IPS-18a (cell line): ENCODE results near the gene MBD3L1.

Experiments used
- H3K27ac ChIP-seq: one replicate; pipeline ENCODE4 v1.5.1; 2013; ENCODE audit warnings: low read length
- H3K27me3 ChIP-seq: one replicate; pipeline ENCODE4 v1.6.1; 2013; ENCODE audit warnings: mild to moderate bottlenecking, low read length; ENCODE audit not compliant: control insufficient read depth, insufficient read depth
- H3K36me3 ChIP-seq: one replicate; pipeline ENCODE4 v1.6.1; 2013; ENCODE audit warnings: low read depth, low read length; ENCODE audit not compliant: control insufficient read depth
- H3K4me1 ChIP-seq: one replicate; pipeline ENCODE4 v1.6.1; 2013; ENCODE audit warnings: low read depth, low read length; ENCODE audit not compliant: control insufficient read depth
- H3K4me3 ChIP-seq: one replicate; pipeline ENCODE4 v1.5.1; 2013; ENCODE audit warnings: low read length
- H3K9ac ChIP-seq: one replicate; pipeline ENCODE4 v1.6.1; 2013; ENCODE audit warnings: mild to moderate bottlenecking, low read length, moderate library complexity
- H3K9me3 ChIP-seq: one replicate; pipeline ENCODE4 v1.6.1; 2013; ENCODE audit warnings: low read depth, low read length; ENCODE audit not compliant: control insufficient read depth

MBD3L1 gene

GRCh38 chr19:8884416-8884815, 52.2 kb downstream of the MBD3L1 start:
- Histone ChIP-seq H3K27me3 (no peaks in the 10 kb centered on the region), H3K4me3 (no peak overlapping the region), H3K36me3 (no peaks in the 10 kb centered on the region), H3K27ac (no peak overlapping the region), H3K9me3 (peaks cover 95% of the 10 kb centered on the region), H3K4me1 (no peaks in the 10 kb centered on the region), H3K9ac (no peak overlapping the region)

GRCh38 chr19:8887364-8887763, 55.2 kb downstream of the MBD3L1 start:
- Histone ChIP-seq H3K9ac (no peak overlapping the region), H3K4me3 (no peak overlapping the region), H3K9me3 (peaks cover 93% of the 10 kb centered on the region), H3K36me3 (no peaks in the 10 kb centered on the region), H3K4me1 (no peaks in the 10 kb centered on the region), H3K27ac (no peak overlapping the region), H3K27me3 (no peaks in the 10 kb centered on the region)

- H3K27ac ChIP-seq = no peak overlapping the region
- H3K9me3 ChIP-seq = peaks cover 80% of the 10 kb centered on the region
- H3K4me3 ChIP-seq = no peak overlapping the region
- H3K4me1 ChIP-seq = no peaks in the 10 kb centered on the region
- H3K27me3 ChIP-seq = no peaks in the 10 kb centered on the region
- H3K36me3 ChIP-seq = no peaks in the 10 kb centered on the region
- no peak overlapping the region for H3K9ac ChIP-seq
Measured at GRCh38 chr19:8890260-8890659, 58.1 kb downstream of the MBD3L1 start.
